Loucy (cell line): ENCODE results near the gene CTNNAL1.

Source experiments
- H2AFZ ChIP-seq: fragments of 200-600 bp; sonication (generic); 2 replicates; pipeline ENCODE4 v1.6.0; 2016; ENCODE audit warnings: antibody characterized with exemption, mild to moderate bottlenecking, low read length, moderate library complexity
- H3F3A ChIP-seq: fragments of 200-600 bp; 2 replicates; pipeline ENCODE4 v1.6.0; 2016; ENCODE audit warnings: antibody characterized with exemption, low read depth, mild to moderate bottlenecking
- H3K27me3 ChIP-seq: fragments of 200-600 bp; sonication (generic); 2 replicates; pipeline ENCODE4 v1.6.1; 2014; ENCODE audit warnings: low read length, mild to moderate bottlenecking; ENCODE audit not compliant: insufficient read depth, poor library complexity, severe bottlenecking
- H3K36me3 ChIP-seq: fragments of 200-600 bp; sonication (generic); 2 replicates; pipeline ENCODE4 v1.6.1; 2016; ENCODE audit warnings: low read length; ENCODE audit not compliant: insufficient read depth
- H3K4me1 ChIP-seq: fragments of 200-600 bp; sonication (generic); 2 replicates; pipeline ENCODE4 v1.5.1; 2014; ENCODE audit warnings: low read length, mild to moderate bottlenecking; ENCODE audit not compliant: insufficient read depth, poor library complexity, severe bottlenecking
- H3K4me2 ChIP-seq: fragments of 200-600 bp; sonication (generic); 2 replicates; pipeline ENCODE4 v1.6.0; 2014; ENCODE audit warnings: antibody characterized with exemption, low read length, low read depth, mild to moderate bottlenecking; ENCODE audit not compliant: poor library complexity, severe bottlenecking
- H3K4me3 ChIP-seq: fragments of 200-600 bp; sonication (generic); 2 replicates; pipeline ENCODE4 v1.5.1; 2014; ENCODE audit warnings: low read length, mild to moderate bottlenecking, mixed read lengths; ENCODE audit not compliant: poor library complexity, severe bottlenecking
- H3K79me2 ChIP-seq: fragments of 200-600 bp; sonication (generic); 2 replicates; pipeline ENCODE4 v1.6.1; 2014; ENCODE audit warnings: low read length; ENCODE audit not compliant: insufficient read depth
- H3K9ac ChIP-seq: fragments of 200-600 bp; sonication (generic); 2 replicates; pipeline ENCODE4 v1.6.0; 2014; ENCODE audit warnings: mild to moderate bottlenecking, low read depth, low read length, moderate library complexity; ENCODE audit not compliant: poor library complexity, severe bottlenecking
- H3K9me2 ChIP-seq: fragments of 200-600 bp; sonication (generic); replicated peaks from 2 replicates; pipeline ENCODE4 v1.6.1; 2016; ENCODE audit warnings: low read depth, low read length, mixed read lengths
- H3K9me3 ChIP-seq: fragments of 200-600 bp; sonication (generic); 2 replicates; pipeline ENCODE4 v1.6.1; 2014; ENCODE audit warnings: mild to moderate bottlenecking, antibody characterized with exemption, low read length, low read depth; ENCODE audit not compliant: insufficient read depth
- H4K20me1 ChIP-seq: fragments of 200-600 bp; sonication (generic); 2 replicates; pipeline ENCODE4 v1.6.0; 2014; ENCODE audit warnings: antibody characterized with exemption, low read length, mild to moderate bottlenecking; ENCODE audit not compliant: insufficient read depth, poor library complexity, severe bottlenecking
- EZH2phosphoT487 ChIP-seq: fragments of 200-600 bp; IDR thresholded peaks from 2 replicates; pipeline ENCODE4 v1.6.1; 2018; ENCODE audit warnings: antibody characterized with exemption, mild to moderate bottlenecking, moderate library complexity, borderline replicate concordance
- TF ChIP-seq, protein P1 (sequence below): fragments of 200-600 bp; sonication (generic); conservative IDR thresholded peaks from 2 replicates; pipeline ENCODE4 v1.5.1; 2014; ENCODE audit warnings: mild to moderate bottlenecking, antibody characterized with exemption, low read length

Gene CTNNAL1

DNA sequence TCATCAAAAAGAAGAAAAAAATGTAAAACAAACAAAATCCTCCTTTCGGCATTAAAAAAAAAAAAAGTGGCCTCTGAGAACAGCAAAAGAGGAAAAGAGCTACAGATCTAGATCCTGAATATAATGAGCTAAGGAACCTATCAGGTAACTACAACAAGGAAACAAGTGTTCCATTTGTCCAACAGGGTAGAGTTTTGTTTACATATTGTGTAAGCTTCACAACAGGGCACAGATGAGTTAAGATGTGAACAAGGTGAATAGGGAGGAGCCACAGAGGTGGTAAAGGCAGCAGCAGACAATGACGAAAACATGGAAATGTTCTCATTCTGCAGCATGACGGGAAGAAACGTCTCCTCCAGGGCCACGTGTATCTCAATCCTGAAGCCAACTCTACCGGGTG is 93.8 kb downstream of the CTNNAL1 start:
- no peak overlapping the region for H2AFZ ChIP-seq
- H3F3A ChIP-seq: no peaks in the 10 kb centered on the region
- no peaks in the 10 kb centered on the region for H3K27me3 ChIP-seq
- no peak overlapping the region for H3K4me3 ChIP-seq
- no peaks in the 10 kb centered on the region for H3K9me3 ChIP-seq
- no peaks in the 10 kb centered on the region for H3K4me1 ChIP-seq
- no peaks in the 10 kb centered on the region for H3K9me2 ChIP-seq
- no peaks in the 10 kb centered on the region for H4K20me1 ChIP-seq
- no peak overlapping the region for H3K9ac ChIP-seq
- no peak for TF ChIP-seq EZH2phosphoT487
- TF ChIP-seq, protein P1, sequence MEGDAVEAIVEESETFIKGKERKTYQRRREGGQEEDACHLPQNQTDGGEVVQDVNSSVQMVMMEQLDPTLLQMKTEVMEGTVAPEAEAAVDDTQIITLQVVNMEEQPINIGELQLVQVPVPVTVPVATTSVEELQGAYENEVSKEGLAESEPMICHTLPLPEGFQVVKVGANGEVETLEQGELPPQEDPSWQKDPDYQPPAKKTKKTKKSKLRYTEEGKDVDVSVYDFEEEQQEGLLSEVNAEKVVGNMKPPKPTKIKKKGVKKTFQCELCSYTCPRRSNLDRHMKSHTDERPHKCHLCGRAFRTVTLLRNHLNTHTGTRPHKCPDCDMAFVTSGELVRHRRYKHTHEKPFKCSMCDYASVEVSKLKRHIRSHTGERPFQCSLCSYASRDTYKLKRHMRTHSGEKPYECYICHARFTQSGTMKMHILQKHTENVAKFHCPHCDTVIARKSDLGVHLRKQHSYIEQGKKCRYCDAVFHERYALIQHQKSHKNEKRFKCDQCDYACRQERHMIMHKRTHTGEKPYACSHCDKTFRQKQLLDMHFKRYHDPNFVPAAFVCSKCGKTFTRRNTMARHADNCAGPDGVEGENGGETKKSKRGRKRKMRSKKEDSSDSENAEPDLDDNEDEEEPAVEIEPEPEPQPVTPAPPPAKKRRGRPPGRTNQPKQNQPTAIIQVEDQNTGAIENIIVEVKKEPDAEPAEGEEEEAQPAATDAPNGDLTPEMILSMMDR: no peak
- peaks cover 78% of the 10 kb centered on the region; the same call in 1 of the 2 replicates for H3K36me3 ChIP-seq
- H3K4me2 ChIP-seq: no peak overlapping the region
- no peaks in the 10 kb centered on the region for H3K79me2 ChIP-seq

DNA sequence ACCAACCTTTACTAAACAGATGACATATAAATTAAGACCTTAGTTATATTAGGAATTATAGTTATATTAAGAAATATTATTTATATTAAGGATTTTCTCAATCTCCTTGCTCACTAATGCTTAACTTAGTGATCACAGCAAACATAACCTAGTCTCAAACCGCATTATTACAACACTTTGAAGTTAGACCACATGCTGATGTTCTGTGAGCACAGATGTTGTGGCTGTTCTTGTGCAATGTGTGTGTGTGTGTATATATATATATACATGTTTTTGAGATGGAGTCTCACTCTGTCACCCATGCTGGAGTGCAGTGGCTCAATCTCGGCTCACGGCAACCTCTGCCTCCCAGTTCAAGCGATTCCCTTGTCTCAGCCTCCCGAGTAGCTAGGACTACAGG is 99.9 kb downstream of the CTNNAL1 start:
- no peaks in the 10 kb centered on the region for H3K79me2 ChIP-seq
- no peak overlapping the region for H3K9ac ChIP-seq
- H3K4me1 ChIP-seq: no peaks in the 10 kb centered on the region
- H3K36me3 ChIP-seq: peaks cover 53% of the 10 kb centered on the region
- no peaks in the 10 kb centered on the region for H3K9me3 ChIP-seq
- H3K27me3 ChIP-seq: no peaks in the 10 kb centered on the region
- no peak overlapping the region for H2AFZ ChIP-seq
- H4K20me1 ChIP-seq: no peaks in the 10 kb centered on the region
- H3K9me2 ChIP-seq: no peaks in the 10 kb centered on the region
- no peak for TF ChIP-seq EZH2phosphoT487
- TF ChIP-seq, protein P1: no peak
- H3K4me3 ChIP-seq: no peak overlapping the region
- no peaks in the 10 kb centered on the region for H3F3A ChIP-seq
- no peak overlapping the region for H3K4me2 ChIP-seq

DNA sequence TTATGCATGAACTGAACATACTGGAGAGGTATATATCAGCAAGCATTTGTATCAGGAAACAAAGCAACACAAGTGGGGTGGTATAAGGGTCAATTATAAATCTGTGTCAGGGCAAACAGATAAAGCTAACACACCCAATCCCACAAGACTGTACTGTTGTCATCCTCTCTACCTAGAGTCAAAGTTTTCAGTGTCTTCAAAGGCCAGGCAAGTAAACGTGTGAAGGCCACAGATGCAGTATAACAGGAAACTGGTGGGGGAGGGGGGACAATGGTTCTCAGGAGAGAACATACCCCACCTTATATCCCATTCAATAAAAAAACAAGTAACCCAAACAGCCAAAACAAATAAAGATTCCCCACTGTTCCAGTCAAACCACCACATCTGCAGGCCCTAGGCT is 101.5 kb downstream of the CTNNAL1 start:
- Histone ChIP-seq H3K27me3 (no peaks in the 10 kb centered on the region), H3K79me2 (no peaks in the 10 kb centered on the region), H3K9me3 (no peaks in the 10 kb centered on the region), H4K20me1 (no peaks in the 10 kb centered on the region), H2AFZ (no peak overlapping the region), H3K36me3 (peaks cover 58% of the 10 kb centered on the region), H3K4me3 (no peak overlapping the region), H3F3A (no peaks in the 10 kb centered on the region), H3K9me2 (no peaks in the 10 kb centered on the region), H3K4me2 (no peak overlapping the region), H3K9ac (no peak overlapping the region), H3K4me1 (no peaks in the 10 kb centered on the region)
- TF ChIP-seq, protein P1: no peak
- TF ChIP-seq EZH2phosphoT487: no peak
